Gastrocnemius medialis (tissue), 4 donors: ENCODE results near the gene PTPRM.

ENCODE experiments used
- POLR2A ChIP-seq, 2 donors: fragments of 450-650 bp; IDR thresholded peaks; one replicate each; pipeline ENCODE4 v1.6.1; 2017; ENCODE audit warnings: antibody characterized with exemption in 2 of 2, mild to moderate bottlenecking in 2 of 2, moderate library complexity in 2 of 2
- TF ChIP-seq, protein P1 (sequence below), 5 experiments: fragments of 450-650 bp in 3 of 5; fragments of 200-600 bp in 2 of 5; sonication (generic) in 2 of 5; IDR thresholded peaks in 4 of 5; conservative IDR thresholded peaks in 1 of 5; 1 replicate in 4 of 5; 2 replicates in 1 of 5; pipeline ENCODE4 v1.5.1; 2016 to 2019; ENCODE audit warnings: antibody characterized with exemption in 5 of 5, mild to moderate bottlenecking in 3 of 5, moderate library complexity in 3 of 5

- no peak for TF ChIP-seq POLR2A (IDR thresholded peaks at IDR 0.05)
- TF ChIP-seq, protein P1, sequence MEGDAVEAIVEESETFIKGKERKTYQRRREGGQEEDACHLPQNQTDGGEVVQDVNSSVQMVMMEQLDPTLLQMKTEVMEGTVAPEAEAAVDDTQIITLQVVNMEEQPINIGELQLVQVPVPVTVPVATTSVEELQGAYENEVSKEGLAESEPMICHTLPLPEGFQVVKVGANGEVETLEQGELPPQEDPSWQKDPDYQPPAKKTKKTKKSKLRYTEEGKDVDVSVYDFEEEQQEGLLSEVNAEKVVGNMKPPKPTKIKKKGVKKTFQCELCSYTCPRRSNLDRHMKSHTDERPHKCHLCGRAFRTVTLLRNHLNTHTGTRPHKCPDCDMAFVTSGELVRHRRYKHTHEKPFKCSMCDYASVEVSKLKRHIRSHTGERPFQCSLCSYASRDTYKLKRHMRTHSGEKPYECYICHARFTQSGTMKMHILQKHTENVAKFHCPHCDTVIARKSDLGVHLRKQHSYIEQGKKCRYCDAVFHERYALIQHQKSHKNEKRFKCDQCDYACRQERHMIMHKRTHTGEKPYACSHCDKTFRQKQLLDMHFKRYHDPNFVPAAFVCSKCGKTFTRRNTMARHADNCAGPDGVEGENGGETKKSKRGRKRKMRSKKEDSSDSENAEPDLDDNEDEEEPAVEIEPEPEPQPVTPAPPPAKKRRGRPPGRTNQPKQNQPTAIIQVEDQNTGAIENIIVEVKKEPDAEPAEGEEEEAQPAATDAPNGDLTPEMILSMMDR (IDR thresholded peaks at IDR 0.05 in 4 of 5, conservative IDR thresholded peaks at IDR 0.05 in 1 of 5), result no peak
Observed at GRCh38 chr18:8381821-8382459, 814.8 kb downstream of the PTPRM start.
